NCI-H2171 (cell line): ENCODE results near the gene DISC1.

Experiments
- DNase-seq: peaks from one replicate; lab custom pipeline; 2025; lab: John Stamatoyannopoulos, UW

DISC1 gene

DNA sequence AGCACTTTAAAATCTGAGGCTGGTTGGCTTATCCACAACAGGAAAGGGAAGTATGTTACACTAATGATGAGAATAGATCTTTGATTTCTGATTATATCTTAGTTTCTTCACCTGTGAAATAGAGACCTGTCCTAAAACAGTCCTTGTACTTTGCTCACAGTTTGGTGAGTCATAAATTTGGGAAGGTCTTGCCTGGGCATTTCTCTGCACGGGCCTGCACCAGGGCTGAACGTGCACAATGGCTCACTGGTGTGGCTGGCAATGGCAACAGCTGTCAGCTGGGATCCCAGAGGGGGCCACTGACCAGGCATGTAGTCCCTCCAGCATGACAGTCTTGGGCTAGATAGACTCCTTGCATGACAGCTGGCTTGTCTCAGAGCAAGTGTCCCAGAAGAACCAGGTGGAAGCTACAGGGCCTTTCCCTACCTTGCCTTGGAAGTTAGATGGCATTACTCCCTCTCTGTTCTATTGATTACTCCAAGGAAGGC, 367.4 kb downstream of the DISC1 start:
- DNase-seq, result no peak

DNA sequence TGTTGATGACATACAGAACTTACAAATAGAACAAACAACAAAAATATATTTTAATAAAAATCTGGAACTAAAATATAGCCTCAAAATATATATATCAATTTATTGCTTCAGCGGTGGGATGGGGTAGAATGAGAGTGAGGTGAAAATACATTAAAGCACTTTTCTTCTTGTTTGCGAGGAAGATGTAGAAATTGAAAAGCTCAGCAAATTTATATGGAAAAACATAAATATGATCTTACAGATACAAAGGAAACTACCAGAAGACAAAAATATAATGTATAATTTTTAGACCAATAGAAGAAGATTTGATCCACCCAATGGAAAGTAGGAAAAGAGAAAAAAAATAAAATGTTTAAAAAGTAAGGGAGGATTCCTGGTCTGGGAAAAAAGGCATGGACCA, 372.2 kb downstream of the DISC1 start:
- no peak for DNase-seq

DNA sequence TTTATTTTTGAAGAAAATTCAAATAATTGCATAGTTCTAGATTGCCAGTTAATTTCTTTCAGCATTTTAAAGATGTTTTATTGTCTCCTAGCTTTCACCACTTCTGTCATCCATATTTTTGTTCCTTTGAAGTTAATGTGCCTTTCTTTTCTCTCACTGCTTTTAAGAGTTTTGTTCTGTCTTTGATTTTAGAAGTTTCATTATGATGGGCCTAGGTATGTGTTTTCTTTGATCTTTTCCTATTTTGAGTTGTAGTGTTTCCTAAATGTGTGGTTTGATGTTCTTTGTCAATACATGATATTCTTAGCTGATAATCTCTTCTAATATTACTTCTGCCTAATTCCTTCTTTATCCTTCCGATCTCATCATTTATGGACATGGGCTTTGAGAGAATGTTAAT, 378.7 kb downstream of the DISC1 start:
- DNase-seq, result no peak

DNA sequence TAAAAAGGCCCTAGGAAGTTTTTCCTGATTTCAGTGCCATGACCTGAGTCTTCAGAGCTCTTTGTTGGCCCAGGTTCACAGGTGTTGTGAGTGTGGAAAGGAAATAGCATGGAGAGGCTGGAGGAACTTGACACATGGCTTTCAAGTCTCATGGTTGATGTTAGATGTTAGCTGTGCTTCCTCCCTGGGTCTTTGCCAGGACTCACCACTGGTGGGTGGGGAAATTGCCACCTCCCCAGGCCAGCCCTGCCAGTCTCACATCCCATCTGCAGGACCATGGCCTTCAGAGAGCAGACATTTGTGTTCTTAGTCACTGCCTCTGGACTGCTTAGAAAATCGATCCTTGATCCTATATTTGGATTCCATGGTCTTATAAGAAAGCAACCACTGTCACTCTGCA, 383.2 kb downstream of the DISC1 start:
- DNase-seq, result no peak

DNA sequence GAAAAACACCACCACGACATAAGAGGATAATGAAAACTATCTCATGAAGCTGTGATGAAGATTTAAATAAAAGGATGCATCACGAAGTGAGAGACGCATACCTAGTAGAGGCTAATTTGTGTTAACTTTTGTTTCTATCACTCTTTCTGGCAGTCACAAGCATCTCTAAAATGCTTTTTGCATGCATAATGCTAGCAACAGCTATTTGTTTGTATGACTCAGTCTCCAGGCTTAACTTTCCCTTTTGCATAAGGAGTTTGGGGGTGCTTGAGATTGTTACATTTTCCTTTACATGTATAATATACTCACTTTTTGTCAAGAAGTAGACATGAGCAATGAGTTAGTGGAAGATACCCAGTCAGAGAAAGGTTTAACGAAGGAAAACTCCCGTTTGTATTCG, 385.4 kb downstream of the DISC1 start:
- DNase-seq, result no peak

DNA sequence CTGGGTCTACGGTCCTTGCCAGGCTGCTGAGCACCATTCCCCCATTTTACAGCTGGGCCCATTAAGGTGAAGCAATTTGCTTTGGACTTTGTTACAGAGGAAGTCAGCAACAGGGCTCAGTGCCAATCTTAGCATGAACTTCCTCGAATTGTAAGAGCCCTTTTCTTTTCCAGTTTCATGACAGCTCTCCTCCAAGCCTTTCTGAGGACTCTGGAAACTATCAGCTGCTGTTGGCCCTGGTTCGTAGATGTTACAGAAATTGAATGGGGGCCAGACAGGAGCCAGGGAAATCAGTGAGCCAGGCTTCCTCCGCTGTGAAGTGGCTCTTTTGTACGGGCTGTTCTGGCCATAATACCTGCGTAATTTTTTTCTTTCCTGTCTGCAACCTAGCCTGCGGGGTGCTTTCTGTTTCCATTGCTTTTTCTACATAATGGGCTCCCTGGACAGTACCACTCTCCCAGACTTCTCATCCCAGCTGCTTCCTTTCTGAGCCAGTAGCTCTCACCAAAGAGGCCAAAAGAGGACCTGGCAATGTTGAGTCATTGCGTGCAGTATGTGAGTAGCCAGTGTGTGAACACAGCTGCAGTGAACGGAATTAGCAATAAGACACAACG, 386.3 kb downstream of the DISC1 start:
- no peak for DNase-seq

DNA sequence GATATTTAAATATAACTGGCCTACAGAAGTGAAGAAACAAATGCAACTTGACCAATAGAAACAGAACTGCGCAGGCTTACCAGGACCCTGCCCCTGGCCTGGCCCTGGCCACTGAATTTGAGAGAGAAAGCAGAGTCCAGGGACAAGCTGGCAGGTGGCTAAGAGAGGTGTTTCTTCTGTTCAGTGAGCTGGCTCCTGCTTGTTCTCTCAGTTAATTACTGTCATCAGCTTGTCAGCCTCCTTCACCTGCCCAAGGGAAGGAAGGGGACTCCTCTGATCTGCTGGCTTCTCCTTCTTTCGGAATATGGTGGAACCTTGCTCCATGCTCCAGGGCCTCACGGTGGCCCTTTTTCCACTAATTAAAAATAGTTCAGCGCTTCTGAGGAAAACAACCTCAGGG, 388.4 kb downstream of the DISC1 start:
- DNase-seq, result no peak

DNA sequence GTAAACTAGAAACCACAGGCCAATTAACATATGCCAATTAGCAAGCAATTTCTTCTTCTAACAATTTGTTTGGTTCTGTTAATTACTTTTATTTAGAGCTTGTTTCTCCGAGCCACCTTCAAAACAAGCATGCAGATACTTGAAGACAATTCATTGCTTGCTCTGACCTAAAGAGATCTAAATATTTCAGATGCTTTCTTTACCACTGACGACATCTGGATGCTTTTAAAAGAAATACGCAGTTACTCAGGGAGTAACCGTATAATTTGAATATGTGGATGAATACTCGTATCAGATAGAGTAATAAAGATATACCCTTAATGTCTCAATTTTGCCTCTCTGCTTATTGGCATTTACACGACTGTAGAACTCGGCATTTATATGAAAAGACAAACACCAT, 390.0 kb downstream of the DISC1 start:
- DNase-seq, result no peak

DNA sequence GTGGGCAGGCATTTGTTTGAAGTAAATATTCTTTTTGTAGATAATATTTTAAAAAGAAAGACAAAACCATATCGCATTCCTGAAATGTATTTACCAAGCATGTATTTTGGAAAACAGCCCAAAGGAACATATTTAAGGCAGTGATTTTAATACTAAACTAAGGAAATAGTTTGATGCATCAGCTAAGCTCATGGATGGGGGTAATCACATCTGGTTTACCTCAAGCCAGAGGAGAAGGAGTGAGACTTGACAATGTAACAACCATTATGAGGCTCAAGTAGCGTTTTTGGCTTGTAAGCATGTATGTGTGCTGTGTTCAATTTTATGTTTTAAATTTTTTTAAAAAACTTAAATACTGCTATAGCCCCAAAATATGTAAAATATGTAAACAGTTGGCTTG, 390.5 kb downstream of the DISC1 start:
- no peak for DNase-seq

DNA sequence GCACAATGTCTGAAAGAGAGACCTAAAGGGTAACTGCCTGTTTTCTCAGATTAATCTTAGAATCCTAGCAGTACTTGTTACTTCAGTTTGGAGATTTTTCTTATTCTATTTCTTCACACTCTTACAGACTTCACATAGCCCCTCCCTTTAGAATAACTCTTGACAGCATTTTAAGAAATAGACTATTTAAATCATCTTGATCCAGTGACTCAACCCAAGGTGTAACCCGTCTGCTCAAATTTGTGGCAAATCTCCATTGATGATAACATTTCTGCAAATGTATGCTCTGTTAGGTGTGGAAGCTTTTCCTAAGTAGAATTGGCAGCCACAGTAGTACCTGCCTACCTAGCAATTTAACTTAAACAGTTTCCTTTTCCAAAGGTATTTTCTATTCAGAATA, 391.2 kb downstream of the DISC1 start:
- DNase-seq, result no peak

DNA sequence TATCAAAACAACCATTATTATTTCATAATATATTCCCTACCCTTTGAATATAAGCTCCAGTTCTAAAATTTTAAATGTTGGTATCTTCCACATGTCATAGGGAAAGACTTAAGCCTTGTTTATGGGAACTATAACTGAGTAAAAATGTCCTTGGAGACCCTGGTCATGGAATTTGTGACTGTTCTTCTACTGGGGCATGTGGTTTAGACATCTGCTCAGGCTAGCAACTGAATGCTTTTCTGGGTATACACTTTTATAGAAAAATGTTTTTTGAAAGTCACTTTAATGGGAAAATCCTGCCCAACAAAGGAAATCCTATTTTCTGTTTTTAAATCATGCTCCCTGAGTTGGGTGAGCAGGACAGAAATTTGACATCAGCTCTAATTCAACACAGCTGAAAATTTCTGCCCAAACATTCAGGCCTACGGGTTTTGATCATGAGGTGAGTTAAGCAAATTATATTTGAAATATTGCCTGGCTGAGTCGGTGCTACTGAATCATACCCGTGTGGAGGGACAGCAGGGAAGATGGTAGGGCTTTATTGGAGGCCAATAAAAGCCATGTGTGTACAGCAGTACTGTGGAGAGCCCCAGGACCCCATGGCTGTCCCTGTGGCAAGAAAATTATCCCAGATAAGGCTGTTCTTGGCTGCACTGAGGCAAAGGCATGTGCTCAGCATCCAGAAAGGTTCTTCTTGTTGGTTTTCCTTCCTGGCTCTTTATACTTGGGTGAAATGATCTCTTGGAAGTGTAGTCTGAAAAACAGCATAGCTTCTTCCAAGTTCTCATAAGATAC, 391.8 kb downstream of the DISC1 start:
- no peak for DNase-seq

DNA sequence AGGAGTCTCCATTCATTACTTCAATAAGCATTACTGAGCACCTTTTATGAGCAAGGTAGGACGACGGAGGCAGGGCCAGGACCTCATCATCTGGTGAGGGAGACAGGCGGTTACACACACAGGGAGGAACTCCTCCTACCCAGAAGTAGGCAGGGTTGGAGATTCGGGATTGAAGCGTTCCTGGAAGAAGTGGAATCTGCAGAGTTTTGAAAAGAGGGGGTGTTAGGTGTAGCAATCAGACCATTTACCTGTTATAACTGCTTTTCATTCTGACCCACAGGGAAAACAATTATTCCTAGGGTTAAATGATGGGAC, 392.4 kb downstream of the DISC1 start:
- DNase-seq, result no peak

DNA sequence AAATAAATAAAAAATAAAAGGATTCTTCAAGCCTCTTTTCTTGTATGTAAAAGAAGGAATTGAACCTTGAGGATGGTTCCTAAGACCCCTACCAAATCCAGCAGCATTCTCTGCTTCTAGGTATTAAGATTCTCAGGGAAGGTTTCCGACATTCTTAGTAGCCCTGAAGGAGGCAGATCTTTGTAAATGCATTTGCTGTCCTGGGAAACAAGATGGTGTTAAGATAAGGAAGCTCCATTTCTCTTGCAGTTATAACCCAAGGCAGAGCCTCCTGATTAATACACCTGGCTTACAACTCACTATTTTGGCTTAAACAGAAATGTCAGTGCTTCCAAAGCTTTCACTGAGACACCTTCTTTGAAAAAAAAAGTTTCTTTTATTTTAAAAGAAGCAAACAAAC, 393.8 kb downstream of the DISC1 start:
- DNase-seq, result no peak

DNA sequence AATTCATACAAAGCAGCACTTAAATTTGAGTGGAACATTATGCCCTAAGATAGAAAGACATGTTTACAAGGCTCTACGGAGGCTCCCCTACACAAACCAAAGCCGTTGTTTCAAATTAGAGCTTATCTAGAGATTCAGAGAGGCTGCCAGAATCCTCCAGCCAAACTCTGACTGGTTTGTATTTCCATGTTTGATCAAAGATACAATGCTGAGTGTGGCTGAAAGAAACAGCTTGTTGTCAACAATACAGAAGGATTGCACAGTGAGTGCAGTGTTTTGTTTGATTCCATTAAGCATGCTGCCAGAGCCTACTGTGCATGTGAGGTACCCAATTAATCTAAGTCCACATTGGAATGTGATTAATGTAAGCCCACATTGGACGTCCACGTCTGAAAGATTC, 402.7 kb downstream of the DISC1 start:
- DNase-seq, result no peak

DNA sequence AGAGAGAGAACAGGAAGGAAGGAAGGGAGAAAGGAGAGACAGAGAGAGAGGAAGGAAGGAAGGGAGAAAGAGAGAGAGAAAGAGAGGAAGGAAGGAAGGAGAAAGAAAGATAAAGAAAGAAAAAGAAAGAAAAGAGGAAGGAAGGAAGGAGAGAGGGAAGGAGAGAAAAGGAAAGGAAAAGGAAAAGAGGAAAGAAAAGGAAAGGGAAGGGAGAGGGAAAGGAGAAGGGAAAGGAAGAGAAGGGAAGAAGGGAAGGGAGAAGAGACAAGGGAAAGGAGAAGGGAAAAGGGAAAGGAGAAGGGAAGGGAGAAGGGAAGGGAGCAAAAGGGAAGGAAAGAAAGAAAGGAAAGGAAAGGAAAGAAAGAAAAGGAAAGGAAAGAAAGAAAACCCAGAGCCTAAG, 404.6 kb downstream of the DISC1 start:
- DNase-seq, result no peak

DNA sequence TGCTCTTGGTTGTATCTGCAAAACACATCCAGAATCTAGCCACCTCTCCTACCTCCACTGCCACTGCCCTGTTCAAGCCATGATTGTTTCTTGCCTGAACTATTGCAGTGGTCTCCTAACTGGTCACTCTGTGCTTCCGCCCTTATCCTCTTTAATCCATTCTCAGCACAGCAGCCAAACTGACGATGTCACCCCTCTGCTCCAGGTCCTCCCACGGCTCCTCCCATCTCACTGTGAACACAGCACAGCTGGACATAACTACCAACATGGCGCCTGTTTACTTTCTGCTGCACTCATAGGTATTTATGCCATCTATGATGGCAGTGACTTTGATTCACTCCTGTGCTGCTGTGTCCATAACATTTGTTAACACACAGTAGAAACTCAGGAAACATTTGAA, 406.7 kb downstream of the DISC1 start:
- no peak for DNase-seq

DNA sequence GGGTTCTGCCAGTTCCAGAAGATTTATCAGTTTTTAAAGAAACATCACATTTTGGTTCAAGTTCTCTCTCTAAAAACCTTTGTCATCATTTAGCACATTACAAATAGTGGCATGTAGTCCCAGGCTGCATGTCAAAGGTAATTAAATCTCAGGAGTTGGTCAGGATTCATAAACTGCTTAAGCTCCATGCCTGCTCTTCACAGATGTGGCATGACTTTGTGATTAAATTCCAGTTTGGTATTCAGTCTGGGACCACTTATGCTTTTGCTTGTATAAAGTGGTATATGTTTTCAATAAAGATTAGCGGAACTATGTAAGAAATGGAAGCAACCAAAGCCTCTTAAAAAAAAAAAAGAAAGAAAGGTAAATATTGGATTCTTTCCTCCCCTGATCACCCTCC, 408.0 kb downstream of the DISC1 start:
- no peak for DNase-seq

DNA sequence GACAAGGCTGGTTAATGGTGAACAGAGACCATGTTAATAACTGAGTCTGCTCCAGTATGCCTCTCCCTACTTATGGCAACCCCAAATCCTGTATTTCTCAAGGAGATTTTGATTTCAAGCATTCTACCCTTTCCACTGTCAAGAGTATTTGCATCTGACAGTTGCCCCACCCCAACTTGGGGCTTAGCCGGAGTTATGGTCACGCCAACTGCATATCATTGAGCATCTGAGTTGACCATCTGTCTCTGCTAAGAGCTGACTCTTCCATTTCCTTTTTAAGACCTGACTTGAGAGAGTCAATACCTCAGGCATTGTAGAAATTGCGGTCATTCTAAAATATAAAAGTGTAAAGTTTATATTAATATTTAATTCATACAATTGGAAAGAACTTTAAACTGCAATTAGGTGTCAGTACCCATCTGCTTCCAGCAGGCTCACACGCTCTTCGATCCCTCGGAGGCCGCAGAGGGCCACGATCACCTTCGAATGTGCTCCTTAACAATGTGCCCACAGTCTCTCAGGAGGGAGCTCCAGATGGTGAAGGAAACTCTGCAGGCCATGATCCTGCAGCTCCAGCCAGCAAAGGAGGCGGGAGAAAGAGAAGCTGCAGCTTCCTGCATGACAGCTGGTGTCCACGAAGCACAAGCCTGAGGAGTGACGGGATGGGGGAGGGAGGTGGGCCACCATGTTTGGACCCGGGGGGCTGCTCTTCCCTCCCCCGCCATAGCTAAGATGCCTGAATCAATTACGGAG, 409.8 kb downstream of the DISC1 start:
- DNase-seq, result peak; percentile 60

DNA sequence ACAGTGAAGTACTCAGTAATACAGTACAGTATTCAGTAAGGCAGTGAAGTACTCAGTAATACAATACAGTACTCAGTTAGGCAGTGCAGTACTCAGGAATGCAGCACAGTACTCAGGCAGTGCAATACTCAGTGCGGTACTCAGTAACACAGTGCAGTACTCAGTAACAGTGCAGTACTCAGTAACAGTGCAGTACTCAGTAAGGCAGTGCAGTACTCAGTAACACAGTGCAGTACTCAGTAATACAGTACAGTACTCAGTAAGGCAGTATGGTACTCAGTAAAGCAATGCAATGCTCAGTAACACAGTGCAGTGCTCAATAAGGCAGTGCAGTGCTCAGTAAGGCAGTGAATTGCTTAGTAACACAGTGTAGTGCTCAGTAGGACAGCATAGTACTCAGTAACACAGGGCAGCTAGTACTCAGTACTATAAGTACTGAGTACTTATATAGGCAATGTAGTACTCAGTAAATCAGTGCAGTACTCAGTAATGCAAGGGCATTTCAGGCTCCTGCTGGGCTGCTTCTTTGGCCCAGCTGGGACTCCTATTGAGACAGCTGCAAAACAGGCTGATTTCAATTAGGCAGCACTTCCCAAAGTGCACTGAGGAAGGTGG, 411.3 kb downstream of the DISC1 start:
- DNase-seq, result no peak

DNA sequence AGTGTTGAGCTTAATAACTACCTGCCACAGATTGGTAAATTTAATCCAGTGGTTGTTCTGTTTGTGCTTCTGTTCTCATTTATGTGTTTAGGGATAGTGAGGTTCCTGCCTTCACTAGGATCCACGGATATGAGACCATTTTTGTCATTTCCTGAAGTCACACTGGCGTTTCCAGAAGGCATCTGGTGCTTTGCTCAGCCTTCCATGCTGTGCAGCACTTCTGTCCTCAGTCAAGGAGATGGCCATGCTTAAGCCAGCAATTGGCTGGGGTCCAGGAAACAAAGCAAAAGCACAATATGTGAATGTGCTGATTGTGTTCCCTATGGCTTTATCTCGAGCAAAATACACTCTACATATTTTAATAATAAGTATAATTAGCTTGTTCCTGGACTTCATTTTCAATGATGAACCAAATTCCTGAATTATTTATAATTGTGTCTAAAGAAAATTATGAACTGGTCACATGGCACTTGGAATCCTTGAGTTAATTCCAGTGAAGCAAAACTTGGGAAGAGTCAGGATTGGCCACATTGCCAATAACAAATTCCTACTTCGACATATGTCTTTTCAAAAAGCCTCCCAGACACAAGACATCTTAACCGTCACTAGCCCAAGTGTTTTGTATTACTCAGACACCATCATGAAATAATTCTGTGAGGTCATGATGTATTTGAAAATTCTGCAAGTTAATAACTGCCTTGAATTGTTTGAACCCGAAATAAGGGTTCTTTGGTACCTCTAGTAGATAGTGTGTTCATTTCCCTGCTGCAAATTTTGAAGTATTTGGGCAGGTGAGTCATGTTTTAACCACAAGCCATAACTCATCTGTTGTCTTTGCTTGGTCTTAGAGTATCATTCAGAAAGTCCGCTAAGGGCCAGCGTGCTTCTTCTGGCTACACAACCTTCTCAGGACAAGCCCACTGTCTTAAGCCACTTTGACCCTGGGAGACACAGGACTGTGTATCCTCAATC, 412.4 kb downstream of the DISC1 start:
- no peak for DNase-seq

DNA sequence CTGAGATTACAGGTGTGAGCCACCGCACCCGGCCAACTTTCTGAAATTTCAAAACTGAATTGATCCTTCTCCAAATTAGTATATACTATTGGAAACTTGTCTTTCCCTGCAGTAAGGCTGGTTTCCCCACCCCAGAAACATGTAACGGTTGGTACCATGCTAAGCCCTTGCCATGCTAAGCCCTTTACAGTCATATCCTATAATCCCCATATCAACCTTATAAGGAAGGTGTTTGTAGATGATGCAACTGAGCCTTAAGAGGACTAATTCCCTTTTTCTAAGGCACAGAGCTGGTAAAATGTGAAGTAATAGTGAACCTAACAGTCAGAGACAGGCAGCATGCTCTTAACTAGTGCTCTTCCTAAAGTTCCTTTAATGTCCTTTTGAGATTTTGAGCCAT, 413.7 kb downstream of the DISC1 start:
- no peak for DNase-seq

DNA sequence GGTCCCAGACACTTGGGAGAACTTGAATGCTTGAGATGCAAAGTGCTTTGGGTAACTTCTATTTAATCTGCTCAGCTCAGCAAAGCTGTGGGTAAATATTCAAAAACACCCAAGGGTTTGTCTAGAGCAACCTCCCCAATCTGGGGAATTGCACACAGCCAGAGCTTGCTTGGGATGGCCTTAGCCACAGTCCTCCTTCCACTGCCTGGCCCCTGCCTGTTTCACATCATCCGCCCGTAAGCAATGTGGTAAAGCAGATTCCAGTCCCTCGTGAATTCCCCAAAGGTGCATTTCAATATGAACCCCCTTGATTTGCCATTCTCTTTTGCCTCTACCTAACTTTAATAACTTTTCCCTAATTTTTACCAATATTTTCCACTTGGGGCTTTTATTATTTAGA, 418.1 kb downstream of the DISC1 start:
- DNase-seq, result no peak
